Bronchial epithelial cell (primary cell): ENCODE measurements around the gene CCDC102A. TPM values are rescaled to one million over a fixed set of nuclear protein-coding genes. Genes with fewer than 3 reads are reported as not detected.

Experiments
- DNase-seq: peaks from one replicate; pipeline ENCODE4 v3.0.0-alpha.2; 2010; ENCODE audit warnings: low read depth
- FAIRE-seq: peaks from 2 replicates; lab custom pipeline; 2011; peaks lifted over from hg19 to GRCh38; lab: Jason Lieb, UNC
- H3K27me3 ChIP-seq: 2 replicates; pipeline ENCODE4 v1.5.1; 2011; ENCODE audit warnings: low read length; ENCODE audit not compliant: control insufficient read depth, insufficient read depth
- H3K36me3 ChIP-seq: 2 replicates; pipeline ENCODE4 v1.5.1; 2011; ENCODE audit warnings: low read length; ENCODE audit not compliant: control insufficient read depth, insufficient read depth
- H3K4me3 ChIP-seq: 2 replicates; pipeline ENCODE4 v1.5.1; 2011; ENCODE audit warnings: mild to moderate bottlenecking, low read depth, low read length, control low read depth
- CTCF ChIP-seq: IDR thresholded peaks from 2 replicates; pipeline ENCODE4 v1.5.1; 2011; ENCODE audit warnings: mild to moderate bottlenecking, moderate library complexity, low read length, control low read depth, inconsistent platforms; ENCODE audit not compliant: insufficient read depth, severe bottlenecking
- total RNA-seq: library from RNA; depleted of rRNA; stranded (reverse); fragments of >200 nt; gene quantifications from 2 replicates; pipeline ENCODE4 v1.2.1, GENCODE V29; 2014

CCDC102A gene
- total RNA-seq, 1 donor from 2014 or later, result 2.1 TPM

- no peak overlapping the region for H3K4me3 ChIP-seq
- FAIRE-seq (no peak), DNase-seq (no peak)
- TF ChIP-seq CTCF, result no peak
- no peaks in the 10 kb centered on the region for H3K36me3 ChIP-seq
- H3K27me3 ChIP-seq, result no peaks in the 10 kb centered on the region
Observed at GRCh38 chr16:57532266-57532625, 4.1 kb downstream of the CCDC102A start.

GRCh38 chr16:57531635-57532265 lies 4.6 kb downstream of the CCDC102A start:
- no peak overlapping the region for H3K4me3 ChIP-seq
- DNase-seq, result no peak
- H3K27me3 ChIP-seq, result no peaks in the 10 kb centered on the region
- H3K36me3 ChIP-seq, result no peaks in the 10 kb centered on the region
- TF ChIP-seq CTCF, result no peak
- FAIRE-seq, result peak; percentile 83

GRCh38 chr16:57531253-57531575 lies 5.2 kb downstream of the CCDC102A start:
- no peak for FAIRE-seq
- no peak for DNase-seq
- no peaks in the 10 kb centered on the region for H3K27me3 ChIP-seq

GRCh38 chr16:57530522-57531252 lies 5.7 kb downstream of the CCDC102A start:
- Histone ChIP-seq H3K4me3 (no peak overlapping the region), H3K27me3 (no peaks in the 10 kb centered on the region), H3K36me3 (no peaks in the 10 kb centered on the region)
- DNase-seq (no peak), FAIRE-seq (no peak)
- TF ChIP-seq CTCF, result no peak

More at GRCh38 chr16:57531253-57531575, 5.2 kb downstream of the CCDC102A start:
- H3K4me3 ChIP-seq, result no peak overlapping the region
- no peak for TF ChIP-seq CTCF
- no peaks in the 10 kb centered on the region for H3K36me3 ChIP-seq

- Histone ChIP-seq H3K36me3 (no peaks in the 10 kb centered on the region), H3K4me3 (no peak overlapping the region), H3K27me3 (no peaks in the 10 kb centered on the region)
- DNase-seq, result peak; percentile 52
- TF ChIP-seq CTCF, result no peak
- FAIRE-seq, result no peak
Observed at GRCh38 chr16:57530104-57530521, 6.3 kb downstream of the CCDC102A start.
